GM19193 (cell line): Measurements from ENCODE around the gene GK.

Source experiments
- POLR2A ChIP-seq: IDR thresholded peaks from 4 replicates; pipeline ENCODE4 v1.6.1; 2011; ENCODE audit not compliant: insufficient read depth, insufficient read length; ENCODE audit errors: extremely low read depth

The GK gene

GRCh38 chrX:30734782-30735181 lies 81.6 kb downstream of the GK start:
- TF ChIP-seq POLR2A = no peak

GRCh38 chrX:30735839-30736238 lies 82.6 kb downstream of the GK start:
- TF ChIP-seq POLR2A = no peak

GRCh38 chrX:30741545-30741944 lies 88.3 kb downstream of the GK start:
- TF ChIP-seq POLR2A = no peak

GRCh38 chrX:30748342-30748960 lies 95.2 kb downstream of the GK start:
- no peak for TF ChIP-seq POLR2A

GRCh38 chrX:30751497-30751896 lies 98.3 kb downstream of the GK start:
- TF ChIP-seq POLR2A = no peak

- no peak for TF ChIP-seq POLR2A
Observed at GRCh38 chrX:30762755-30763154, 109.5 kb downstream of the GK start.

- no peak for TF ChIP-seq POLR2A
Observed at GRCh38 chrX:30777575-30777974, 124.4 kb downstream of the GK start.

GRCh38 chrX:30779453-30780030 lies 126.3 kb downstream of the GK start:
- TF ChIP-seq POLR2A = no peak
